ENCODE results near the gene KIFC3. TPM values are rescaled to one million over a fixed set of nuclear protein-coding genes. Genes with fewer than 3 reads are reported as not detected.

KIFC3 gene
- total and polyA plus RNA-seq, 9 donors = 4.6 to 54.0 (median 23.8) TPM

- no peaks in the 10 kb centered on the region for H3K27me3 ChIP-seq
- no peak for DNase-seq
- no peak overlapping the region for H3K27ac ChIP-seq
- intact Hi-C loops (cut with DNase I) = no loop called here
- TF ChIP-seq EP300 (IDR thresholded peaks at IDR 0.05) = no peak
- TF ChIP-seq CTCF (IDR thresholded peaks at IDR 0.05) = no peak
- no peak for TF ChIP-seq POLR2A (IDR thresholded peaks at IDR 0.05)
- H3K4me3 ChIP-seq = no peak overlapping the region
- no peaks in the 10 kb centered on the region for H3K4me1 ChIP-seq (ENCODE audit: insufficient read depth)
- H3K36me3 ChIP-seq = no peaks in the 10 kb centered on the region
- WGBS, 3 donors = 90 to 93% (median 92%) methylated on average over 22 to 26 of the region's 26 CpGs
- H3K9me3 ChIP-seq = no peaks in the 10 kb centered on the region
These were observed 31.0 kb downstream of the KIFC3 start for GRCh38 chr16:57771141-57771785.

GRCh38 chr16:57770361-57770760, 31.9 kb downstream of the KIFC3 start:
- no peaks in the 10 kb centered on the region for H3K4me1 ChIP-seq (ENCODE audit: insufficient read depth)
- H3K9me3 ChIP-seq = no peaks in the 10 kb centered on the region
- 90 to 93% (median 92%) methylated on average over 15 of the region's 15 CpGs for WGBS, 3 donors
- no peak overlapping the region for H3K27ac ChIP-seq
- H3K27me3 ChIP-seq = no peaks in the 10 kb centered on the region
- H3K36me3 ChIP-seq = no peaks in the 10 kb centered on the region
- intact Hi-C loops (cut with DNase I) = no loop called here
- TF ChIP-seq EP300 (IDR thresholded peaks at IDR 0.05) (no peak), CTCF (IDR thresholded peaks at IDR 0.05) (no peak), POLR2A (IDR thresholded peaks at IDR 0.05) (no peak)
- DNase-seq = no peak
- no peak overlapping the region for H3K4me3 ChIP-seq

GRCh38 chr16:57769541-57770145, 32.6 kb downstream of the KIFC3 start:
- no peak for DNase-seq
- TF ChIP-seq EP300 (IDR thresholded peaks at IDR 0.05) (no peak), CTCF (IDR thresholded peaks at IDR 0.05) (no peak), POLR2A (IDR thresholded peaks at IDR 0.05) (no peak)
- no peaks in the 10 kb centered on the region for H3K27me3 ChIP-seq
- intact Hi-C loops (cut with DNase I) = no loop called here
- no peak overlapping the region for H3K4me3 ChIP-seq
- H3K4me1 ChIP-seq (ENCODE audit: insufficient read depth) = no peaks in the 10 kb centered on the region
- 86 to 92% (median 87%) methylated on average over 22 of the region's 22 CpGs for WGBS, 3 donors
- H3K27ac ChIP-seq = no peak overlapping the region
- no peaks in the 10 kb centered on the region for H3K36me3 ChIP-seq
- no peaks in the 10 kb centered on the region for H3K9me3 ChIP-seq

GRCh38 chr16:57766714-57767348, 35.5 kb downstream of the KIFC3 start:
- Histone ChIP-seq H3K4me1 (ENCODE audit: insufficient read depth) (no peaks in the 10 kb centered on the region), H3K4me3 (no peak overlapping the region), H3K36me3 (no peaks in the 10 kb centered on the region)

More at GRCh38 chr16:57766714-57767348, 35.5 kb downstream of the KIFC3 start:
- no peak for DNase-seq
- no peak overlapping the region for H3K27ac ChIP-seq
- no peak for TF ChIP-seq CTCF (IDR thresholded peaks at IDR 0.05)
- TF ChIP-seq POLR2A (IDR thresholded peaks at IDR 0.05) = no peak
- no peak for TF ChIP-seq EP300 (IDR thresholded peaks at IDR 0.05)
- intact Hi-C loops (cut with DNase I) = no loop called here
- H3K9me3 ChIP-seq = no peaks in the 10 kb centered on the region
- 91 to 92% (median 92%) methylated on average over 15 of the region's 15 CpGs for WGBS, 3 donors
- no peaks in the 10 kb centered on the region for H3K27me3 ChIP-seq
